ENCODE data around the gene EHBP1L1. TPM values are rescaled to one million over a fixed set of nuclear protein-coding genes. Genes with fewer than 3 reads are reported as not detected.

EHBP1L1 gene
- total RNA-seq, 1 experiment from 2014 or later, result 19.6 TPM

DNA sequence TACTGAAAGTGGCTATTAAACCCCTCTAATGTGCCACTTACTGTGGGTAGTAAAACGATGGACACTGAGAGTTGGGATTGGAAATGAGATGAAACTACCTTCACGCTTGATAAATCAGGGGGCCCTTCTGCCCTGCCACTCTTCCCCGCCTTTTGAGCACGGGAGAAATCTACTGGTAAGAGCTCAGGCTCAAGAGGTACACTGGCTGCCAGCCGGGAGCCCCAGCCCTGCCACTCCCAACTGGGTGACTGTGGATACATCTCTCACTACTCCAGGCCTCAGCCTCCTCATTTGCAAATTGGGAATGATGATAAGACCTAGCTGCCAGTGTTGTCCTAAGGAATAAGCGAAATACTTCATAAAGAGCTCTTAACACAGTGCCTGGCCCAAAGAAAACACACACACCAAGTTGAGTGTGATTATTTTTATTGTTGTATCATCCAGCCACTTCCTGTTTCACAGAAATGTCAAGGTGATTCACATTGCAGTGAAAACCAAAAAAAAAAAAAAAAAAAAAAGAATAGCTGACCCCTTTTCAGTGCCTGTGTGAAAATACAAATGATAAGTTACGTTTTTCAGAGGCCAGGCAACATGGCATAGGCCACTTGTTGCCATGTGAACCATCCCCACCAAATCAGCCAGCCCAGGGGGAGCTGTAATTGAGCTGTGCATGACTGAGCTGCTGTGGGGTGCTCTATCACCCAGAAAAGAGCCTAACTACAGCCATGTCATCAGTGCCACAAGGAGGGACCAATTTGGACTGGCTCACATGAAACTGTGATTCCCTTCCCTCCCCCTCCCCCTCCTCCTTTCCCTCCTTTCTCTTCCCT, 10.0 kb upstream of the EHBP1L1 start:
- no TSS peak for BruUV-seq (replicated peaks)
- ChIA-PET POLR2A (no interaction called here), CTCF (interaction anchor here (0.6 to 1.0 kb wide), 2 partner anchors 14 to 15 kb away, joined by 4 read pairs; no protein-coding TSS in a partner anchor)
- Mint-ChIP-seq H3K4me1 (ENCODE audit: low read depth, unreplicated experiment) (peaks cover 24% of the 10 kb centered on the region), H3K9me3 (ENCODE audit: unreplicated experiment) (no peaks in the 10 kb centered on the region), H3K27me3 (ENCODE audit: insufficient read depth, unreplicated experiment) (no peaks in the 10 kb centered on the region), H3K36me3 (ENCODE audit: insufficient read depth, unreplicated experiment) (peaks cover 25% of the 10 kb centered on the region), H3K27ac (ENCODE audit: unreplicated experiment) (no peak overlapping the region), H3K4me3 (ENCODE audit: unreplicated experiment) (no peak overlapping the region)
- H3K36me3 ChIP-seq (ENCODE audit: control insufficient read depth, insufficient read depth, low read length), result peaks cover 1% of the 10 kb centered on the region; the same call in 1 of the 2 replicates
- TF ChIP-seq, protein P1, sequence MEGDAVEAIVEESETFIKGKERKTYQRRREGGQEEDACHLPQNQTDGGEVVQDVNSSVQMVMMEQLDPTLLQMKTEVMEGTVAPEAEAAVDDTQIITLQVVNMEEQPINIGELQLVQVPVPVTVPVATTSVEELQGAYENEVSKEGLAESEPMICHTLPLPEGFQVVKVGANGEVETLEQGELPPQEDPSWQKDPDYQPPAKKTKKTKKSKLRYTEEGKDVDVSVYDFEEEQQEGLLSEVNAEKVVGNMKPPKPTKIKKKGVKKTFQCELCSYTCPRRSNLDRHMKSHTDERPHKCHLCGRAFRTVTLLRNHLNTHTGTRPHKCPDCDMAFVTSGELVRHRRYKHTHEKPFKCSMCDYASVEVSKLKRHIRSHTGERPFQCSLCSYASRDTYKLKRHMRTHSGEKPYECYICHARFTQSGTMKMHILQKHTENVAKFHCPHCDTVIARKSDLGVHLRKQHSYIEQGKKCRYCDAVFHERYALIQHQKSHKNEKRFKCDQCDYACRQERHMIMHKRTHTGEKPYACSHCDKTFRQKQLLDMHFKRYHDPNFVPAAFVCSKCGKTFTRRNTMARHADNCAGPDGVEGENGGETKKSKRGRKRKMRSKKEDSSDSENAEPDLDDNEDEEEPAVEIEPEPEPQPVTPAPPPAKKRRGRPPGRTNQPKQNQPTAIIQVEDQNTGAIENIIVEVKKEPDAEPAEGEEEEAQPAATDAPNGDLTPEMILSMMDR (IDR thresholded peaks at IDR 0.05; ENCODE audit: insufficient read depth in 1 of 2, low read depth in 1 of 2, low read length in 1 of 2, severe bottlenecking in 1 of 2, unreplicated experiment in 1 of 2), result no peak
- H3K27me3 ChIP-seq (replicated peaks; ENCODE audit: control insufficient read depth, insufficient read depth, low read length), result no peaks in the 10 kb centered on the region
- no peak overlapping the region for H3K4me3 ChIP-seq (ENCODE audit: low read depth, low read length)
- peaks cover 10% of the 10 kb centered on the region; the same call in 1 of the 2 replicates for H3K4me1 ChIP-seq
- intact Hi-C loops (cut with micrococcal nuclease; ENCODE audit: unreplicated experiment), result no loop called here
- H3K9me3 ChIP-seq, result no peaks in the 10 kb centered on the region
- DNase-seq, result no peak

GRCh38 chr11:65569164-65569972, 6.5 kb upstream of the EHBP1L1 start:
- ChIA-PET POLR2A (interaction anchor here (0.9 to 1.1 kb wide), 6 partner anchors 9 to 198 kb away, joined by 3 to 7 read pairs (median 4); partner anchors contain the start of genes NEAT1 and PCNX3), CTCF (interaction anchor here (0.5 to 3.5 kb wide), 11 partner anchors 9 to 433 kb away, joined by 3 to 23 read pairs (median 4); partner anchors contain the start of genes EIF1AD and PCNX3)
- no peak for DNase-seq
- H3K9me3 ChIP-seq, result no peaks in the 10 kb centered on the region
- H3K27me3 ChIP-seq (replicated peaks; ENCODE audit: control insufficient read depth, insufficient read depth, low read length), result no peaks in the 10 kb centered on the region
- TF ChIP-seq, protein P1 (IDR thresholded peaks at IDR 0.05; ENCODE audit: insufficient read depth in 1 of 2, low read depth in 1 of 2, low read length in 1 of 2, severe bottlenecking in 1 of 2, unreplicated experiment in 1 of 2), result no peak
- peak overlapping the region; percentile 97 for H3K27ac Mint-ChIP-seq (ENCODE audit: unreplicated experiment)
- intact Hi-C loops (cut with micrococcal nuclease; ENCODE audit: unreplicated experiment), result no loop called here
- H3K27me3 Mint-ChIP-seq (ENCODE audit: insufficient read depth, unreplicated experiment), result no peaks in the 10 kb centered on the region
- peaks cover 48% of the 10 kb centered on the region for H3K36me3 Mint-ChIP-seq (ENCODE audit: insufficient read depth, unreplicated experiment)
- peaks cover 1% of the 10 kb centered on the region for H3K36me3 ChIP-seq (ENCODE audit: control insufficient read depth, insufficient read depth, low read length)
- H3K4me1 ChIP-seq, result peaks cover 25% of the 10 kb centered on the region
- H3K4me1 Mint-ChIP-seq (ENCODE audit: low read depth, unreplicated experiment), result peaks cover 25% of the 10 kb centered on the region
- no peaks in the 10 kb centered on the region for H3K9me3 Mint-ChIP-seq (ENCODE audit: unreplicated experiment)
- peak overlapping the region; percentile 99 for H3K4me3 ChIP-seq (ENCODE audit: low read depth, low read length)
- H3K4me3 Mint-ChIP-seq (ENCODE audit: unreplicated experiment), result peak overlapping the region; percentile 98
- no TSS peak for BruUV-seq (replicated peaks)
